Non-pigmented ciliary epithelial cell (primary cell): Measurements from ENCODE around the gene POLR1H.

Experiments used
- DNase-seq: peaks from one replicate; pipeline ENCODE4 v3.0.0-alpha.2; 2010; ENCODE audit warnings: low read depth

Gene POLR1H

DNA sequence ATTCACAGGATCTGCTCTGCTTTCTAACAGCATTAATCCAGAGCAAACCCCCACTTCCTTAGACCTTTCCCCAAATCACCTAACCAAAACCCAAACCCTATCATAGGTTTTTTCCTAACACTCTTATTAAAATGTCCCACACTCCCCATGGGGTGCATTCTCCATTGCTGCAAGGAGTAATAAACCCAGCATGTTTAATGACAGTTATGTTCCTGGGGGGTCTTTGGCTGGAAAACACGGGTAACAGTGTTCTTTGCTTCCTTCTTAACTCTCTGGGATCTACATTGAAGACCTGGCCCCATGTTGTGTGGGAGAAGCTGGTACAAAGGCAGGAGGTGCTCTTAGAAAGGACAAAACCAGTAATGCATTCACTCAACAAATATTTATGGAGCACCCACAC lies 35.8 kb downstream of the POLR1H start:
- DNase-seq = no peak

DNA sequence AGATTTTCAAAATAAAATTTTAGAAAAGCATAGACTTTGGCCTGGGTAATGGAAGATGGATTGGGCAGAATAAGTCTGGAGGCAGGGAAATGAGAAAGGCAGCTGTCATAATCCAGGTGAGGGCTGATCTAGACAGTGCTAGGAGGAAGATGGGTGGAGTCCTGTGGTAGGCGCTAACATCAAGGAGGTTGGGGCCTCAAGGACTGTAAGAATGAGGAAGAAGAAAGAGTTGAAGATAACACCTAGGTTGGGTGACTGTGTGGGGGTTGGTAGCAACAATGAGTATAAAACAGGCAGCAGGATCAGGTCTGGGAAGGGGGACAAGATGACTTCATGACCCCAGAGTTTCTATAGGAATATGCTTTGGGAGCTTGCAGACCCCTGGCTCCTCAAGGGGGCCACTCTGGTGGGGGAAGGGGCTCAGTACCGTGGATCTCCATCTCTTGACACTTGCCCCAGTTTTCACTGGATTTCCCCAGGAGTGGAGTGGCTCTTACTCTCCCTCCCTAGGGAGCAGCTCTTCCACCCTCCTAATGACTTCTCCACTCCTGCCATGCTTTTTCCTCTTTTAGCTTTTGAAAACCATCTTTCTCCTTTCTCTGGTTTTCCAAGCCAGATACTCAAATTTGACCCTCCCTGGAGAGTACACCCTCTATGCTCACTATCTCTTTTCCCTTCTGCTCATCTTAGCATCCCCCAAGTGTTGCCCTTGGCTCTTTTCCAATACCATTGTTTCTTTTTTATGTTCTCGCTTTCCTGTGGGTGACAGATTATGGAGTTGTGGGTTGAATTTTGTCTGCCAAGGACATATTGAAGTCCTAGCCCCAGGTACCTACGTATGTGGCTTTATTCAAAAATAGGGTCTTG lies 37.1 kb downstream of the POLR1H start:
- DNase-seq = no peak

DNA sequence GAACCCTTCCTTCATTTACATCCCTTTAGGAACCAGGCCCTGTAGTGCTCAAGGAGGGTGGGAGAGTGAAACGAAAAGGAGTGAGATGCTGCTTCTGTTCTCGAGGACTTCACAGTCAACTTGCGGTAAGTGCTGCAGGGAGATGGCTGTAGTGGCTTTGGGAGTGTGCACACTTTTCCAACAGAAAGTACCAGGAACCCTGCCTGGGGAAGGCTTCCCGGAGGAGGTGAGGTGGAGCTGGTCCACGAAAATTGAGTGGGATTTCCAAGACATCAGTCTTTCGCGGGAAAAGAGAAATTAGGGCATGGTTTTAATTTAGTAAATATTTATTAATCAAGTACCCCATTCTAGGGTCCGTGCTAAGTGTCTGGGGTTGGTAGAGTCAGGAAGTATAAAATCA lies 39.1 kb downstream of the POLR1H start:
- no peak for DNase-seq

DNA sequence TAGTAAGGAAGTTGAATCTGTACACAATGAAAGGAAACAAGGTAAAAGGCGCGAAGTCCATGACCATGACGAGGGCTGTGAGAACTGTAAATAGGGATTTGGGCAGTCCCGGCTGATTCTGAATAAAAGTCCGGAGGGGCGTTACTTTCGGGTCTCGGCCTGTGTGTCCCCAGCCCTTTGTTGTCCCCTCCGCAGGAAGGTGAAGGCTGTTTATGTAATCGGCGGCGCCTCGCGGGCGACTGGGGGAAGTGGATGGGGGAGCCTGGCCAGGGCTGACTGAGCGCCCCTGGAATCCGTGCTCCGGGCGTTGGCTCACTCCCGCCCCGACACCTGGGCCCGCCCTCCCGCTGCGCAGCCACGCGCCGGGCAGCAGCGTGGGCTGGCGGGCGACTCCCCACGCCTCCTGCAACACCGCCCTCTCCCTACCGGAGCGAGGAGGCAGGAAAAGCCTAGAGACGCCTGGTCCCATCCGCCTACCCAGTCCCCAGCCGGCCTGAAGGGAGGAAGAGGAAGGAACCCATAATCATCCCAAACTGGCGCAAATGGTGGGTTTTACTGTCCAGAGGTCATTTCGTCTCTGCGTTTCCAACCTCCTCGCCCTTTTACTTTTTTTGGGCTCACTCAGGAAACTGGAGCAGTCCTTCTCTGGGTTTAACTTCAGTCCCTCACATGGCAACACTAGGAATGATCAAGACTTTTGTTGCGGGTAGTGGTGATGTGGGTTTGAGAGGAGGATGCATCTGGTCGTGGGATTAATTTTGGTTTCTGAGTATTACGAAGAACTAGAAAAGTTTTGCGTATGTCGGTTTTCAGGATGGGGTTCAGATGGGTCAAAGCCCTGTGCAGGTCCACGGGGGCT lies 39.7 kb downstream of the POLR1H start:
- DNase-seq = no peak

DNA sequence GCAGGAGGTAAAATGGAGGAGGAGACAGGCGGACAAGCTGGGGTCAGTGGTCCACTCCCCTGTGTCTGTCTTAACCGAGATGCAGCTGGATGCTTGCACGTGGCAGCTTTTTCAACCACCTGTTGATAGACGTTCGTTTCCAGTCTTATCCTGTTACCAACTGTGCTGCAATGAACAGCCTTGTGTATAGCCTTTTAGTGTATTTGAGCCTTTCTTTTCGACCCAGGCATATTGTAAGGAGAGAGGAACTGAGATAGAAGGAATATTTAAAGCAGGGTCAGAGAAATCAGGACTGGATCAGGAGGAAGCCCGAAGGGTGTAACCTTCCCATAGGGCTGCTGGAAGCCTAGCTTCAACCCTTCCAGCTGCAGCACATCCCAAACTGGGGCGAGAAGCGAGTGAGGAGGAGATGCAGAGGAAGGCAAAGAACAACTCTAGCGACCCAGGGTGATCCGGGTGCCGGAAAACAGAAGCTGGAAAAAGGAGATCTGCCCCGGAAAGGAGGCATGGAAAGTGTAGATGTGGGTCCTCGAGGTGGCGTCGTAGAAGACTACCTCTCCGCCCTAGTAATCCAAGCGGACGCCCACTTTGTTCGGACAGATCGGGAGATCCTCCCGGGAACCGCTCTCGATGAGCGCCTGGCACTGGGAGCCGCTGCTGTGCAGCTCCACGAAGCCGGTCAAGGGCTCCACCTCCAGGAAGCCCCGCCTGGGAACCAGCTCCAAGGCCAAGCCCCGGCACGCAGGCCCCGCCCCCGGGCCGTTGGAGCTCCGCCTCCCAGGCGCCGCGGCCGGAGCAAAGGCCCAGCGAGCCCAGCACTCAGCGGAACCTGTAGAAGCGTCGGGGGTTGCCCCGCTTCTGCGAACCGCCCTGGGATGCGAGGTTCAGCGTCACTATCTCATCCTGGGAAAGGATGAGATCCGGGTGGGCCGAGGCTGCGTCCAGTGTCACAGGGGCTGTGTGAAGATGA lies 40.7 kb downstream of the POLR1H start:
- DNase-seq = peak; percentile 31

DNA sequence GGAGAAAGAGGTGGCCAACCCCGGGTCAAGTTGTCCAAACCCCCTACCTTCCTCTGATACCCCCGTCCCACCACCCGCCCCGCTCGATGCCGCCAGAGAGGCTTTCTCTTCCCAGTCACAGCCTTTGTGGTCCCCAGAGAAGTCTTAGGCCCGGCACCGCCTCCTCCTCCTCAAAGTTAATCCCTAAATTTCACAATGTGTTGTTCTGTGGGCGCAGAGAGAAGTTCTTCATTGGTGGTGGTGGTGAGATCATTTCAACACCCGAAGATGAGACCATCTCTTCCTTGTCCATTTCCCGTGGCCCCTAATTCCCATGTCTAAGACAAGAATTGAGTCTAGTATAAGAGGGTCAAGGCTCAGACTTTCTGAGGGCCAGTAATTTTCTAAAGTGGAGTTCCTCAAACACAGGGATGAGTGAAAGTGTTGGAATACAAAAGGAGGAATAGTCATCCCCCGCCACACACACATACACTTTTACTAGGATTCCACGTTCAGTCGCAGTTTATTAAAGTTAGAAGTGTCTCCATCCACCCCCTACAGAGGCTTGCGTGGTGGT lies 41.4 kb downstream of the POLR1H start:
- DNase-seq = no peak

DNA sequence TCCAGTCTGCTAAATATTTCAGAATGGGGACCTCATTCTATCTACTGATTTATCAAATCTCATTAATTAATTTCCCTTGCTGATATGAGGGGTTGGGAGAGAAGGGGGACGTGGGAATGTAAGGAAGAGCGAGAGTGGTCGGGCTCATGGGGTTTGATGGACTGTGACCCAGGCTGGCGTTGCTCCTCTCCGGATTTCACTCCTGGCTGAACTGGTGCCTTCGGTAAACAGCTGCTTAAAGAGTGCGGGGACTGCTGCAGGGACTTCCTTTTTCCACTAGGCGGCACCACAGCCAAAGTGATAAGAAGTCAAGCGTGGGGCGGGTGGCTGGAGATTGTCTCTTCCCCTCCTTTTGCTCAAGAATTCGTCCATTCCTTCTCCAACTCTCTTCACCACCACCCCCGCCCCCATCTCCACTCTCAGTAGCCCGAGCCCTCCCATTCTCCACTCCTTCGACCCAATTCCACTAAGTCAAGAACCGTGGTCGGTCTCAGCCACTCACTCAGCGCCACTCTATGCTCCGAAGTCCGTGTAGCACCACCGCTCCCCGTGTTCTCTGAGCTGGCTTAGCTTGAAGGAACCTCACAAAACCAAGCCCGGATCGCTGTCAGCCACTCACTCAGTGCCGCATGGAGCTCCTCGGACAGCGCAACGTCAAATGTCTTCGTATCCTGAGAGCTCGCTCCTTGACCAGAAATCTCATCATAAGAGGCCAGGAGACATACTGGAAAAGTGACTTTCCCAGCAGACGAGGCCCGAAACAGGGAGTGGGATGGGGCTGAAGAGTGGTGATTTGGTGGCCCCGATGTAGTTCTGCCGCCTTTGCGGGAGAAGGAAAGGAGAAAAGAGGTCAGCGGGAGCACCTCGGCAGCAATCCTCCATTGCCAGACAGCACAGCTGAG lies 42.2 kb downstream of the POLR1H start:
- peak; percentile 23 for DNase-seq

DNA sequence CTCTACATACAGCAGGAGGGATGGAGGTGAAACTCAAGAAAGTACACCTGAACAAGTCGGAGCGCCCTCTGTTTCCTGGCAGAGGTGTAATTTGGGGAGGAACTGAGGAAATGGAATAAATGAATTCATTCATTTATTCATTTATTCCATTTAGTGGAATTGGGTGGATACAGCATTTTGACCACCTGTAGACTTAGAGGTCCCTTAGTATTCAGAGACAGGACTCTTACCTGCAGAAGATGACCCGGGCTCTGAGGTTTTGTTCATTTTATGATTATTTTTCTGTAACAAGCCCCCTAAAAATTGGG lies 42.8 kb downstream of the POLR1H start:
- DNase-seq = no peak

DNA sequence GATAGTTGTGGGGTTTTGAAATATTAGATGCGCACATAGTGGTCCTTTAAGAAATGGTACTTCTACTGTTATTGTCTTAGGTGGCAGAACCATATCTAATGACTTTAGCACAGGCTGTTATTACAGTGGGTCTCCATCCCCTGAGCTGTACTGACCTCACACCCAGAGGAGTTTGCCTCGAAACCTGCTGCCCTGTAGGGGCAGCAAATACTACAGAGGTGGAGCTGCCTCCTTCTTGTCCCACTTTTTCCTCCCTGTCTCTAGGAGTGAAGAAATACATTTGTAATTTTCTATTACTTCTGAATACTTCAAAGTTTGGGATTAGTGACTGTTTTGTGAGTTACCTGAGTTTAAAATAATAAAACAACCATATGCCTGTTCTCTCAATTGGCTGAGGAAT lies 43.6 kb downstream of the POLR1H start:
- no peak for DNase-seq

DNA sequence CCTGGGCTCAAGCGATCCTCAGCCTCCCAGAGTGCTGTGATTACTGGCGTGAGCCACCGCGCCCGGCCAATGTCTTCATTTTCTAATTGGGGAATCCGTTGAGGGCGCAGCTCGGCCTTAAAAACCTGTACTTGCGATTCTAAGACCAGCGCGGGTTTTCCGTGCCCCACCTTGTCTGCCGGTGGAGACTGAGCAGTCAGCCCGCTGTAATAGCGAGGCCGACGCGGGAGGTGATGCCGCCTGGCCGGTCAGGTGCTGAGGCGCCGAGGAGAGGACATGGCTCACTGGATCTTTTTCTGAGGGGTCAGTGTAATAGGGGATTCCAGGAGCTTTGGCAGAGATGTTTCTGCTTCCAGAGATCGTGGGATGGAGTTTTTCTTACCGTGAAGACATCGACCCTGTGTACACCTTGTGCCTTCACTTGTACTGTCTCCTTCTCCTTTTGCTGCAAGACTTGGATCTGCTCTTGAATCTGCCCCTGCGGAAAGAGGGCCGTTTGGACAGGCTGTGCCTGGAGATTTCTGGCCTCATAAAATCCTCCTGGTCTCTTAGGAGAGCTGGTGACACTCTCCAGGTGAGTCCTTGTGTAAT lies 50.3 kb downstream of the POLR1H start:
- DNase-seq = no peak

DNA sequence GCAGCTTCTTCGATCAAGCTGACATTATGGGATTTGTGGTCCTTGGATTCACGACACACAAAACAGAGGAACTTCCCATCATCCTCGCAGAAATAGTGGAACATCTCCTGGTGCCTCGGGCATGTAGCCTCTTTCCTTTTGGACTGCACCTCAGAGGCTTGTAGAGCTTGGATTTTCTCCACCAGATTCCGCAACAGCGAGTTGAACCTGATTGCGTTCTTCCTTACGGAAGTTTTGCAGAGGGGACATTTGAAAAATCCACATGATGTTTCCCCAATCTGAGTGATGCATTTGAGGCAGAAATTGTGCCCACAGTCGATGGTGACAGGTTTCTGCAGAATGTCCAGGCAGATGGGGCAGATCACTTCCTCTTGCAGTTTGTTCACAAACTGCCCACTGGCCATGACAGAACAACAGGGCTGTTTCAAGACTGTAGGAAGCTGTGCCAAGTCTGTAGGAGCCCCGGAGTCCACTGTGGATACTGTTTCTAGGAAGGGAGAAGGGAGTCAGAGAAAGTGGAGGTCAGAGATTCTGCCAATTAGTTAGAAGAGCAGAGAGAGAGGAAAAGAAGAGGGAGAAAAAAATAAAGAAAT lies 51.4 kb downstream of the POLR1H start:
- DNase-seq = no peak

DNA sequence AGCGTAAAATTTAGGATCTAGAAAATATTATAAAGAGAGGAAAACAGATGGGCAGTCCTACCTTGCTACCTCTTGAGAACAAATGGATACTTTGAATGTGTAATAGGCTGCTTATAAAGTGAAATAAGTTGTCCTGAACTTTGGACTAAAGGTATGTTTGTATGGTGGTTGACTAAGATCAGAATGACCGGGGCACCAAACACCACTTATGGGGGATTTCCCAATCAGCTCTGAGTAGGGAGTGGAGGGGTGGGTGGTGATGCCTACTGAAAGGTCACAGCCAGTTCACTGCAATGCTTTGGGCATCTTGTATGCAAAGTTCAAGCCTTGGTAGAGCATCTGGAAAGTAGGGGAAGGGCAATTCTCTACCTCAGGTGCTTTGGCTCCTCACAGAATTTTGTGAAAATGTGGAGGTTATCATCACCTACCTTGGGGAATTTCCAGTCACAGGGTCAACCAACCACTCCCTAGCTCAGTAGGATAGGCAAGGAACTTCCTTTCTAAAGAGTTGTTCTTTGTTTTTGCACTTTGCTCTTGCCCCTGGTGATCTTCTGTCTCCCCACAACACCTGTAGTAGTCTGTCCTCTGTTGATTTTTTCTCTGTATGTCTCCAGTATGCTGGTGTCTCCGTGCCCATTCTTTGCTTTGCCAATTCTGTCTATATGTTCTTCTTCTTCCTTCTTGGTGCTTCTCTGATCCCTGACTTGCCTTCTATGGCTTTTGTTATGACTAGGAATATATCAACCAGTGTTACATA lies 52.1 kb downstream of the POLR1H start, which contains the start of gene TRIM31:
Gene TRIM31 (minus strand): TSS at position 88 of the 757 bp plus-strand sequence. CDS start 285 bp downstream, outside the sequence.
- no peak for DNase-seq

DNA sequence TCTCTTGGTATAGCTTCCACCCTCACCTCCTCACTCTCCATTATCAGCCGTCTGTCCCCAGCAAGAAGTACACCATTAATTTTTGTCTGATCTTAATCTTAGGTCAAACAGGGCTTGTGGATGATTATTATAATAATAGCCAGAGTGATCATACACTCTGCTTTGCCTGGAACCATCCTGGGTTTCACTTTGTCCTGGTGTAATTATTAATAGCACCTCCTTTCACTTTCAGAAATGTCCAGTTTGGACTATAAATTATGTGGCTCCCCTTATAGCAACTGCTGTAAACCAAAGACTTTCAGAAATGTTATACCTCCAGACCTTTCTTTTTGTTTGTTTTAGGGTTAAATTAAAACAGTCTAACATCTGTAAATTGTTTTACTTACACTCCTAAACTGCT lies 52.8 kb downstream of the POLR1H start:
- DNase-seq = no peak
